PC-9 (cell line): ENCODE results near the gene FUT6. TPM values are rescaled to one million over a fixed set of nuclear protein-coding genes. Genes with fewer than 3 reads are reported as not detected.
A peak's percentile ranks its signal among the peaks of the same experiment; 100 is the strongest.

Source experiments
- BruUV-seq: library from RNA; stranded (reverse); fragments of 400-500 nt; replicated peaks from 2 replicates; lab custom pipeline; 2021; lab: Mats Ljungman, UMichigan
- CTCF ChIA-PET: fragments of 300-600 bp; sonication (Branson Sonifier 250); formaldehyde crosslinking; loops from one replicate; lab custom pipeline; 2022; ENCODE audit warnings: antibody characterized with exemption; lab: Charles Lee
- POLR2A ChIA-PET: fragments of 300-600 bp; sonication (Branson Sonifier 250); formaldehyde crosslinking; loops from one replicate; lab custom pipeline; 2022; ENCODE audit warnings: antibody characterized with exemption; ENCODE audit not compliant: unreplicated experiment; lab: Charles Lee
- DNase-seq, 2 experiments: peaks; one replicate each; pipeline versions ENCODE4 v3.0.0 to v3.0.0-alpha.2; 2015 to 2022; ENCODE audit warnings: mixed read lengths in 1 of 2
- H2AFZ ChIP-seq: fragments of 200-600 bp; sonication (generic); 2 replicates; pipeline ENCODE4 v1.8.1; 2017; ENCODE audit warnings: antibody characterized with exemption
- H3F3A ChIP-seq: fragments of 200-600 bp; sonication (generic); 2 replicates; pipeline ENCODE4 v1.8.1; 2017; ENCODE audit warnings: antibody characterized with exemption, mild to moderate bottlenecking, low read depth; ENCODE audit not compliant: insufficient read depth
- H3K27ac ChIP-seq: fragments of 200-600 bp; sonication (generic); 2 replicates; pipeline ENCODE4 v1.6.1; 2016; ENCODE audit warnings: mixed run types
- H3K27me3 ChIP-seq: fragments of 200-600 bp; sonication (generic); 2 replicates; pipeline ENCODE4 v1.6.1; 2016; ENCODE audit warnings: low read depth, mixed run types; ENCODE audit not compliant: insufficient read depth
- H3K36me3 ChIP-seq: fragments of 200-600 bp; sonication (generic); 2 replicates; pipeline ENCODE4 v1.6.1; 2016; ENCODE audit warnings: low read depth, mixed run types
- H3K4me1 ChIP-seq: fragments of 200-600 bp; sonication (generic); replicated peaks from 2 replicates; pipeline ENCODE4 v1.6.1; 2016; ENCODE audit warnings: mixed run types; ENCODE audit not compliant: insufficient read depth
- H3K4me2 ChIP-seq: fragments of 200-600 bp; sonication (generic); 2 replicates; pipeline ENCODE4 v1.6.1; 2017; ENCODE audit warnings: mixed run types
- H3K4me3 ChIP-seq: fragments of 200-600 bp; sonication (generic); 2 replicates; pipeline ENCODE4 v1.6.1; 2016; ENCODE audit warnings: mixed run types
- H3K79me2 ChIP-seq: fragments of 200-600 bp; sonication (generic); 2 replicates; pipeline ENCODE4 v1.6.1; 2017; ENCODE audit warnings: low read depth, mixed run types
- H3K9me2 ChIP-seq: fragments of 200-600 bp; sonication (generic); 2 replicates; pipeline ENCODE4 v1.8.1; 2017; ENCODE audit warnings: mild to moderate bottlenecking; ENCODE audit not compliant: insufficient read depth
- H3K9me3 ChIP-seq: fragments of 200-600 bp; sonication (generic); 2 replicates; pipeline ENCODE4 v1.8.1; 2016; ENCODE audit warnings: low read depth; ENCODE audit not compliant: insufficient read depth
- H4K20me1 ChIP-seq: fragments of 200-600 bp; sonication (generic); 2 replicates; pipeline ENCODE4 v1.8.1; 2017; ENCODE audit not compliant: insufficient read depth
- EZH2 ChIP-seq: fragments of 200-600 bp; sonication (generic); IDR thresholded peaks from 2 replicates; pipeline ENCODE4 v1.8.0; 2017; ENCODE audit warnings: antibody characterized with exemption, low read depth
- intact Hi-C: fragments of 100-400 bp; cut with micrococcal nuclease; formaldehyde crosslinking; loops from one replicate; pipeline ENCODE4 v1.10.0; 2022; ENCODE audit not compliant: unreplicated experiment
- total RNA-seq: library from RNA; stranded (reverse); gene quantifications from 2 replicates; pipeline ENCODE4 v1.2.3, GENCODE V29; 2021
- TF ChIP-seq, protein P1 (sequence below): fragments of 200-600 bp; sonication (generic); conservative IDR thresholded peaks from 2 replicates; pipeline ENCODE4 v1.6.1; 2017; ENCODE audit warnings: mixed run types, antibody characterized with exemption, mild to moderate bottlenecking, moderate library complexity

FUT6 gene
- total RNA-seq, 1 experiment from 2014 or later = 0.55 TPM

DNA sequence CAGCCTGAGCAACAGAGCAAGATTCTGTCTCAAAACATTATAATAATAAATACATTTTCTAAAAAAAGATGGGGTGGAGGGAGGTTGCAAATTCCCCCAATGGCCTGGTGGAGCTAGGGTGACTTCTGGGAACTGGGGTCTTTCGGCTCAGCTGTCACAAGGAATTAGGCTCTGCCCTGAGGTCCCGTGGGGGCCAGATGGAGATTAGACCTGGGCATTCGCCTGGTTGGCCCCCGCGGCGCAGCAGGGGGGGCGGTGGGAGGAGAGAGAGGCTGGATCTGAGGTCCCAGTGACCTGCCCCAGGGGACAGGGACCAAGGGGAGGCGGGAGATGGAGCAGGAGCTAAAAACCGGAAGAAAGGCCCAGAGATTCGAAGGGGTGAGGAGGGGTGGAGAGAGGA is 14.8 kb downstream of the FUT6 start:
- ChIA-PET POLR2A (no interaction called here), CTCF (no interaction called here)
- TF ChIP-seq, protein P1, sequence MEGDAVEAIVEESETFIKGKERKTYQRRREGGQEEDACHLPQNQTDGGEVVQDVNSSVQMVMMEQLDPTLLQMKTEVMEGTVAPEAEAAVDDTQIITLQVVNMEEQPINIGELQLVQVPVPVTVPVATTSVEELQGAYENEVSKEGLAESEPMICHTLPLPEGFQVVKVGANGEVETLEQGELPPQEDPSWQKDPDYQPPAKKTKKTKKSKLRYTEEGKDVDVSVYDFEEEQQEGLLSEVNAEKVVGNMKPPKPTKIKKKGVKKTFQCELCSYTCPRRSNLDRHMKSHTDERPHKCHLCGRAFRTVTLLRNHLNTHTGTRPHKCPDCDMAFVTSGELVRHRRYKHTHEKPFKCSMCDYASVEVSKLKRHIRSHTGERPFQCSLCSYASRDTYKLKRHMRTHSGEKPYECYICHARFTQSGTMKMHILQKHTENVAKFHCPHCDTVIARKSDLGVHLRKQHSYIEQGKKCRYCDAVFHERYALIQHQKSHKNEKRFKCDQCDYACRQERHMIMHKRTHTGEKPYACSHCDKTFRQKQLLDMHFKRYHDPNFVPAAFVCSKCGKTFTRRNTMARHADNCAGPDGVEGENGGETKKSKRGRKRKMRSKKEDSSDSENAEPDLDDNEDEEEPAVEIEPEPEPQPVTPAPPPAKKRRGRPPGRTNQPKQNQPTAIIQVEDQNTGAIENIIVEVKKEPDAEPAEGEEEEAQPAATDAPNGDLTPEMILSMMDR = no peak
- TF ChIP-seq EZH2 = no peak
- BruUV-seq = no TSS peak
- Histone ChIP-seq H3K79me2 (no peaks in the 10 kb centered on the region), H3K36me3 (no peaks in the 10 kb centered on the region), H2AFZ (no peak overlapping the region), H3K27ac (no peak overlapping the region), H3K4me1 (0 out of 2 replicates have a peak, but pooled peaks cover 9% of the 10 kb centered on the region), H3K4me2 (no peak overlapping the region), H3F3A (peaks cover 12% of the 10 kb centered on the region; the same call in 1 of the 2 replicates), H3K9me3 (no peaks in the 10 kb centered on the region), H3K27me3 (no peaks in the 10 kb centered on the region), H3K4me3 (no peak overlapping the region), H3K9me2 (no peaks in the 10 kb centered on the region), H4K20me1 (no peaks in the 10 kb centered on the region)
- no peak for DNase-seq
- intact Hi-C loops = no loop called here

DNA sequence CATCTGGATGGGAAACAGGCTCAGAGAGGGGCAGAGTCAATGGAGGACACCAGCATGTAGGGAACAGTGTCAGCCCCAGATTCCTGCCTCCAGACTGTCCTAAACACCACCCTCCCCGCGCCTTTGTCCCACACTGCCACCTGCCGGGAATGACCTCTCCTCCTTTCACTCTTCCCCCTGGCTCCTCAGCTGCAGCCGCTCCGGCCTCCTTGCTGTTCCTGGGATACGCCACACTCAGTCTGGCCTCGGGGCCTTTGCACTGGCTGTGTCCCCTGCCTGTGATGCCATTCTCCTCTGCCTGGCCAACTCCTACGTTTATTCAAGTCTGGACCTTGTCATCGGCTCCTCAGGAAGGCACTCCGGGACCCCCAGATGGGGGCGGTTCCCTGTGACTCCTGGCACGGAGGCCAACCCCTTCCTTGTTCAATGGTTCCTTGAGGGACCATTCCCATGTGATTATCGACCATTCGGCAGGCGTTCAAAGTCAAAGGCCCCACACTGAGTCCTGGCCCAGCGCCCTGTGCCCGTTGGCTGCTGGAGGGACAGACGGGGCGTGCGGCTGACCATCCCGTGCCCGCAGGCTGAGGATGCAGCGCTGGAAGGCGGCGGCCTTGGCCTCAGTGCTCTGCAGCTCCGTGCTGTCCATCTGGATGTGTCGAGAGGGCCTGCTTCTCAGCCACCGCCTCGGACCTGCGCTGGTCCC is 15.8 kb downstream of the FUT6 start:
- H3K79me2 ChIP-seq = no peaks in the 10 kb centered on the region
- H3K9me3 ChIP-seq = no peaks in the 10 kb centered on the region
- H2AFZ ChIP-seq = no peak overlapping the region
- H3K36me3 ChIP-seq = no peaks in the 10 kb centered on the region
- H3K27me3 ChIP-seq = no peaks in the 10 kb centered on the region
- H3K27ac ChIP-seq = no peak overlapping the region
- peak in 1 of 2 experiments; percentile 21 for DNase-seq
- no peak overlapping the region for H3K4me3 ChIP-seq
- 0 out of 2 replicates have a peak, but pooled peaks cover 9% of the 10 kb centered on the region for H3K4me1 ChIP-seq
- no TSS peak for BruUV-seq
- no peaks in the 10 kb centered on the region for H3K9me2 ChIP-seq
- no peak for TF ChIP-seq EZH2
- TF ChIP-seq, protein P1 = peak; percentile 52; the same call in 1 of the 2 replicates
- ChIA-PET POLR2A (interaction anchor here (0.5 kb wide), 1 partner anchor 31 kb away, joined by 24 read pairs; no protein-coding TSS in a partner anchor), CTCF (no interaction called here)
- no peak overlapping the region for H3K4me2 ChIP-seq
- no peaks in the 10 kb centered on the region for H4K20me1 ChIP-seq
- intact Hi-C loops = no loop called here
- peaks cover 12% of the 10 kb centered on the region; the same call in 1 of the 2 replicates for H3F3A ChIP-seq

DNA sequence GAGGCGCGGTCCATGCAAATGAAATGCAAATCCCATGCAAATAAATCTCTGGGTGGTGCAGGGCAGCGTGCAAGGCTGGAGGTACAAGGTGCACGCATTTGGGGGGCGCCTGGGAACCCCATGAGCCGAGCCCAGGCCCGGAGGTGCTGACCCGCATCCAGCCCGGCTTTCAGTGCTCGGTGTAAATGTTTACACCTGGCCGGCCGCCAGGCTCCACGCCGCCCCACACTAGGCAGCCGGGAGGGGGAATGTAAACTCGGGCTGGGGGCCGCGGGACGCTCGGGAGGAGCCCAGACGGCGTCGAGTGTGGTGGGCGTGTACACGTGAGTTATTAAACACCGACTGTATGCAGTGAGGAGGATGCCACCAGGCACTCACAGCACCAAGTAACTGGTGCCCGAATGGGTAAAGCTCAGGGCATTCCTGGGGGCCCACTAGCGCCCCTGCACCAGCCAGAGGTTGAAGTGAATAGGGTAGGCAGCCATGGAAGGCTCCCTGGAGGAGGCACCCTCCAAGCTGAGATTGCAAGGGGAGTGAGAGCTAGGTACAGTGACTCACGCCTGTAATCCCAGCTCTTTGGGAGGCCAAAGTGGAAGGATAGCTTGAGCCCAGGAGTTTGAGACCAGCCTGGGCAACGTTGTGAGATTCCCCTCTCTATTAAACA is 17.2 kb downstream of the FUT6 start:
- CTCF ChIA-PET = interaction anchor here (0.6 kb wide), 1 partner anchor 467 kb away, joined by 3 read pairs; no protein-coding TSS in a partner anchor
- POLR2A ChIA-PET = no interaction called here
- TF ChIP-seq EZH2 = no peak
- TF ChIP-seq, protein P1 = no peak
- Histone ChIP-seq H3K79me2 (no peaks in the 10 kb centered on the region), H3K4me1 (0 out of 2 replicates have a peak, but pooled peaks cover 9% of the 10 kb centered on the region), H3K4me2 (no peak overlapping the region), H2AFZ (no peak overlapping the region), H3K36me3 (no peaks in the 10 kb centered on the region), H3F3A (peaks cover 10% of the 10 kb centered on the region; the same call in 1 of the 2 replicates), H3K27me3 (no peaks in the 10 kb centered on the region), H3K4me3 (no peak overlapping the region), H3K9me2 (no peaks in the 10 kb centered on the region), H3K27ac (no peak overlapping the region), H4K20me1 (no peaks in the 10 kb centered on the region), H3K9me3 (no peaks in the 10 kb centered on the region)
- no TSS peak for BruUV-seq
- no peak for DNase-seq
- intact Hi-C loops = no loop called here
